OCI-LY7 (cell line): ENCODE data around the gene MTARC2. TPM values are rescaled to one million over a fixed set of nuclear protein-coding genes. Genes with fewer than 3 reads are reported as not detected.
"Not testable (repeated sequence)": the region's sequence is repeated elsewhere in the genome, so short reads cannot be mapped to it uniquely, and the experiment has no call there.

Experiments
- BruUV-seq: library from RNA; stranded (reverse); fragments of 400-500 nt; replicated peaks from 2 replicates; lab custom pipeline; 2021; lab: Mats Ljungman, UMichigan
- CTCF ChIA-PET: fragments of 300-600 bp; sonication (Branson Sonifier 250); formaldehyde crosslinking; loops from one replicate; lab custom pipeline; 2022; ENCODE audit warnings: antibody characterized with exemption; ENCODE audit not compliant: unreplicated experiment; lab: Charles Lee
- POLR2A ChIA-PET: fragments of 300-600 bp; sonication (Branson Sonifier 250); formaldehyde crosslinking; loops from one replicate; lab custom pipeline; 2022; ENCODE audit warnings: antibody characterized with exemption; lab: Charles Lee
- DNase-seq: peaks from one replicate; pipeline ENCODE4 v3.0.0-alpha.2; 2015; ENCODE audit warnings: low spot score
- H2AFZ ChIP-seq: fragments of 200-600 bp; sonication (generic), shearing (Covaris generic); 2 replicates; pipeline ENCODE4 v1.6.1; 2014; ENCODE audit warnings: mild to moderate bottlenecking, antibody characterized with exemption, low read length, moderate library complexity
- H3K27ac ChIP-seq: fragments of 200-600 bp; sonication (generic); 2 replicates; pipeline ENCODE4 v1.5.1; 2014; ENCODE audit warnings: mixed run types, low read depth, mild to moderate bottlenecking, moderate library complexity, low read length, inconsistent platforms; ENCODE audit not compliant: poor library complexity, severe bottlenecking
- H3K36me3 ChIP-seq: fragments of 200-600 bp; sonication (generic); 2 replicates; pipeline ENCODE4 v1.6.1; 2014; ENCODE audit warnings: mild to moderate bottlenecking, antibody characterized with exemption, low read length, moderate library complexity, mixed read lengths; ENCODE audit not compliant: insufficient read depth
- H3K4me1 ChIP-seq: fragments of 200-600 bp; sonication (generic); 2 replicates; pipeline ENCODE4 v1.5.1; 2014; ENCODE audit warnings: mild to moderate bottlenecking, low read length; ENCODE audit not compliant: insufficient read depth, poor library complexity, severe bottlenecking
- H3K4me2 ChIP-seq: fragments of 200-600 bp; sonication (generic); 2 replicates; pipeline ENCODE4 v1.6.1; 2014; ENCODE audit warnings: mild to moderate bottlenecking, low read length
- H3K4me3 ChIP-seq: fragments of 200-600 bp; sonication (generic); 2 replicates; pipeline ENCODE4 v1.5.1; 2014; ENCODE audit warnings: mild to moderate bottlenecking, low read depth, low read length; ENCODE audit not compliant: poor library complexity, severe bottlenecking
- H3K79me2 ChIP-seq: fragments of 200-600 bp; sonication (generic); 2 replicates; pipeline ENCODE4 v1.6.1; 2016; ENCODE audit warnings: low read depth, mild to moderate bottlenecking, low read length, moderate library complexity, mixed read lengths; ENCODE audit not compliant: insufficient read depth
- H3K9me2 ChIP-seq: fragments of 200-600 bp; sonication (generic); 2 replicates; pipeline ENCODE4 v1.6.1; 2016; ENCODE audit warnings: mild to moderate bottlenecking, low read length, mixed read lengths; ENCODE audit not compliant: insufficient read depth
- H3K9me3 ChIP-seq: fragments of 200-600 bp; sonication (generic); 2 replicates; pipeline ENCODE4 v1.6.1; 2014; ENCODE audit warnings: mild to moderate bottlenecking, mixed run types, low read length, mixed read lengths
- H4K20me1 ChIP-seq: fragments of 200-600 bp; sonication (generic); 2 replicates; pipeline ENCODE4 v1.6.1; 2014; ENCODE audit warnings: mild to moderate bottlenecking, antibody characterized with exemption, low read length, moderate library complexity, mixed read lengths; ENCODE audit not compliant: insufficient read depth
- CTCF ChIP-seq: fragments of 200-600 bp; sonication (generic); conservative IDR thresholded peaks from 2 replicates; pipeline ENCODE4 v1.5.1; 2014; ENCODE audit warnings: mild to moderate bottlenecking, antibody characterized with exemption, low read length, moderate library complexity, mixed read lengths
- EZH2phosphoT487 ChIP-seq: fragments of 200-600 bp; sonication (generic); IDR thresholded peaks from 2 replicates; pipeline ENCODE4 v1.6.1; 2018; ENCODE audit warnings: low read depth, borderline replicate concordance, mild to moderate bottlenecking, mixed run types, antibody characterized with exemption, low read length, moderate library complexity, mixed read lengths
- intact Hi-C: fragments of 100-400 bp; cut with micrococcal nuclease; formaldehyde crosslinking; loops from one replicate; pipeline ENCODE4 v1.10.0; 2022; ENCODE audit not compliant: unreplicated experiment
- total RNA-seq, 2 experiments: library from RNA; depleted of rRNA in 1 of 2; stranded (reverse); fragments of >200 nt in 1 of 2; shearing (Covaris generic) in 1 of 2; gene quantifications; 2 replicates each; pipeline ENCODE4 v1.2.3, GENCODE V29; 2014 to 2022

The MTARC2 gene
- total RNA-seq, 2 experiments from 2014 or later, result not detected

DNA sequence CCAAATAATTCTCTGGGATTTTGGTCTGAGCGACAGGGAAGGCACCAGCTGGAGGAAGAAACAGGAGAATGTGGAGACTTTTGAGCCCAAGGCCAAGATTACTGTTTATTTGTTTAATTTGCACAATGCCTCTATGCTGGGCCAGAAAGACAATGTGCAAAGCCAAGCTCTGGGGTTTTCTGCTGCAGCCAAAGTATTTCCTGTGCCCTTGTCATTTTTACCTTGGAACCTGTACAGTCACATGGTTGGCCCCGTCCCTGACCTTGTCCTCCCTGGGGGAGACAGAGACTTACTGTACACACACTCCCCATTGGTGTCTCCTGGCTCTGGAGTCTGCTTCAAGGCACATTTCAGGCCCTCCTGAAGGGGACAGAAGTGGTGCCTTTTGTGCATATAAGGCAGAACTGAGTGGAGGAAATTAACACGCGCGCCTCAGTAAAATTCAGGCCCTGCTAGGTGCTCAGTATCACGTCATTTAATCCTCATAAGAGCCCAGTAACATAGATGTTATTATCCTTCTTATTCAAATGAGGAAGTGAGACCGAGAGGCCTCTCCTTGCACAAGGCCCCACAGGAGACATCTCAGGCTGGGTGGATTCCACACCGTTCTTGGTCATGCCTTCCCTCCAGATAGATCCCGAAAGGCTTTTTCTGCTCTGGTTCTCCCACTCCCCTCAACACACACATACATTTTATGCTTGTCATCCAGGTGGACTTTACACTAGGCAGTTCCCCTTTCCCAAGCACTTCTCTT lies 36.9 kb upstream of the MTARC2 start:
- Histone ChIP-seq H4K20me1 (no peaks in the 10 kb centered on the region), H3K4me2 (no peak overlapping the region), H3K9me2 (no peaks in the 10 kb centered on the region), H3K4me1 (no peaks in the 10 kb centered on the region), H3K9me3 (peaks cover 9% of the 10 kb centered on the region), H2AFZ (no peak overlapping the region), H3K4me3 (no peak overlapping the region), H3K79me2 (no peaks in the 10 kb centered on the region), H3K36me3 (no peaks in the 10 kb centered on the region), H3K27ac (no peak overlapping the region)
- ChIA-PET POLR2A (no interaction called here), CTCF (no interaction called here)
- DNase-seq, result no peak
- intact Hi-C loops, result no loop called here
- TF ChIP-seq EZH2phosphoT487, result no peak
- no peak for TF ChIP-seq CTCF
- no TSS peak for BruUV-seq

DNA sequence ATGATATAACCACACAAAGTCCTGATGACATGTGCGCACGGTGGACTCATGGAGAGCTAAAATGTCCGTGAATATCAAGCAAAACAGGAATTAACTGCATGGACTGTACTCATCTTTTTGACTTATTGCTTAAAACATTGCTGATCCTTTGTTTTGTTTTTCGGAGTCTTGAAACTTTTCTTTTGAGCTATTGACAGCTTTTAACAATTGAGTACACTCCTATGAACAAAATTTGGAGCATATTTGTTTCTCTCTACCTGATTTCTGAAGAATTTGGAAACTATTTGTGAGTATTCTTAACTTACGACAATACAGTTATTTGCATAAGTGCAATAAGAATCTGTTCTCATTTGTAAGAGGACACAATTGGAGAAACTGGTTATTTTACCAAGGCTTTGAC lies 32.1 kb upstream of the MTARC2 start:
- H2AFZ ChIP-seq, H3K27ac ChIP-seq, H3K4me3 ChIP-seq, H3K4me2 ChIP-seq, H4K20me1 ChIP-seq, BruUV-seq, POLR2A ChIA-PET, H3K79me2 ChIP-seq, CTCF ChIA-PET, H3K36me3 ChIP-seq, intact Hi-C loops, DNase-seq, H3K9me2 ChIP-seq, H3K4me1 ChIP-seq: not testable (repeated sequence)
- H3K9me3 ChIP-seq, result peaks cover 12% of the 10 kb centered on the region

DNA sequence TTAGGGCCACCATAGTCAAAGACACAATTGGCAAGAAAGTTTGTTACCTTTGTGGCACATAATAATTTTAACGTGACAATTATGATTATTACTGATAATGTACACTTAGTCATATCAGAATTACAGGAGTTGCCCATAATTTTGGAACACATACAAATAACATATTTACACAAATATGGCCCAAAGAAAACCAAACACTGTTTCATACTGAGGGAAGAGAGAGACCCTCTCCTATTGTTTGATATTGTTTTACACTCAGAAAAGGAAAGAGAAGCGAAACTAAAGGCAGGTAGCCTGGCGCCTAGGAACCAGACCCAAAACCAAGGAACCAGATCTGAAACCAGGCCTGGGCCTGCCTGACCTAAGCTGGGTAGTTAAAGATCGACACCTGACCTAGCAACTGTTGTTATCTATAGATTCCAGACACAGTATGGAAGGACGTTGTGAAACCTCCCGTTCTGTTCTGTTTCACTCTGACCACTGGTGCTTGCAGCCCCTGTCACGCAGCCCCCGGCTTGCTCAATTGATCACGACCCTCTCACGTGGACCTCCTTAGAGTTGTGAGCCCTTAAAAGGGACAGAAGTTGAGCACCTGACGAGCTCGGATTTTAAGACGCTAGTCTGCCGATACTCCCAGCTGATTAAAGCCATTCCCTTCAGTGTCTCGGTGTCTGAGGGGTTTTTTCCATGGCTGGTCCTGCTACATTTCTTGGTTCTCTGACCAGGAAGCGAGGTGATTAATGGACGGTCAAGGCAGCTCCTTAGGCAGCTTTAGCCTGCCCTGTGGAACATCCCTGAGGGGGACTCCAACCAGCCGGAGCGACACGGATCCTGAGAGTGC lies 30.1 kb upstream of the MTARC2 start:
- Histone ChIP-seq H4K20me1 (no peaks in the 10 kb centered on the region), H3K9me3 (peaks cover 12% of the 10 kb centered on the region), H3K36me3 (no peaks in the 10 kb centered on the region), H3K79me2 (no peaks in the 10 kb centered on the region), H3K4me2 (no peak overlapping the region), H2AFZ (no peak overlapping the region), H3K4me3 (no peak overlapping the region), H3K27ac (no peak overlapping the region), H3K9me2 (no peaks in the 10 kb centered on the region), H3K4me1 (no peaks in the 10 kb centered on the region)
- no peak for DNase-seq
- intact Hi-C loops, result no loop called here
- TF ChIP-seq EZH2phosphoT487 (no peak), CTCF (no peak)
- no TSS peak for BruUV-seq
- CTCF ChIA-PET, result no interaction called here
- POLR2A ChIA-PET, result no interaction called here

DNA sequence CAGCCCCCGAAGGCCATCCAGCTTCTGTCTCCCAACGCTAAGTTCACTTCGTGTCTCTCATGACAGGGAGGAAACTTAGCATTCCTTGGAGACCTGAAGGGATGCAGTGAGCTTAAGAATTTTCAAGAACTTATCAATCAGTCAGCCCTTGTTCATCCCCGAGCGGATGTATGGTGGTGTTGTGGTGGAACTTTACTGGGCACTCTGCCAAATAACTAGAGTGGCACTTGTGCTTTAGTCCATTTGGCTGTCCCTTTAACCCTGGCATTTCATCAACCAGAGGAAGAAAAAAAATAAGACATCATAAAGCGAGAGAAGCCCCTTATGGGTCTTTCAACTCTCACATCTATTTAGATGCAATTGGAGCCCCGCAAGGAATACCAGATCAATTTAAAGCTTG lies 26.9 kb upstream of the MTARC2 start:
- H3K79me2 ChIP-seq, H3K9me3 ChIP-seq, intact Hi-C loops, H4K20me1 ChIP-seq, H2AFZ ChIP-seq, H3K4me2 ChIP-seq, H3K27ac ChIP-seq, CTCF ChIA-PET, H3K4me3 ChIP-seq, H3K36me3 ChIP-seq, H3K9me2 ChIP-seq, H3K4me1 ChIP-seq, BruUV-seq, DNase-seq: not testable (repeated sequence)
- POLR2A ChIA-PET, result interaction anchor here (1.2 kb wide), 1 partner anchor 19 kb away, joined by 3 read pairs; no protein-coding TSS in a partner anchor
